Dedifferentiated amniotic fluid mesenchymal stem cell (primary cell): Measurements from ENCODE around the gene CPED1.
"Not testable (repeated sequence)": the region's sequence is repeated elsewhere in the genome, so short reads cannot be mapped to it uniquely, and the experiment has no call there.

Experiments
- DNase-seq: peaks from one replicate; pipeline ENCODE4 v3.0.0-alpha.2; 2016; ENCODE audit errors: extremely low spot score

Gene CPED1

DNA sequence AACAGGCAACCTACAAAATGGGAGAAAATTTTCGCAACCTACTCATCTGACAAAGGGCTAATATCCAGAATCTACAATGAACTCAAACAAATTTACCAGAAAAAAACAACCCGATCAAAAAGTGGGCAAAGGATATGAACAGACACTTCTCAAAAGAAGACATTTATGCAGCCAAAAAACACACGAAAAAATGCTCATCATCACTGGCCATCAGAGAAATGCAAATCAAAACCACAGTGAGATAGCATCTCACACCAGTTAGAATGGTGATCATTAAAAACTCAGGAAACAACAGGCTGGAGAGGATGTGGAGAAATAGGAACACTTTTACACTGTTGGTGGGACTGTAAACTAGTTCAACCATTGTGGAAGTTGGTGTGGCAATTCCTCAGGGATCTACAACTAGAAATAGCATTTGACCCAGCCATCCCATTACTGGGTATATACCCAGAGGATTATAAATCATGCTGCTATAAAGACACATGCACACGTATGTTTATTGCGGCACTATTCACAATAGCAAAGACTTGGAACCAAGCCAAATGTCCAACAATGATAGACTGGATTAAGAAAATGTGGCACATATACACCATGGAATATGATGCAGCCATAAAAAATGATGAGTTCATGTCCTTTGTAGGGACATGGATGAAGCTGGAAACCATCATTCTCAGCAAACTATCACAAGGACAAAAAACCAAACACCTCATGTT lies 264.2 kb downstream of the CPED1 start:
- DNase-seq, result not testable (repeated sequence)

DNA sequence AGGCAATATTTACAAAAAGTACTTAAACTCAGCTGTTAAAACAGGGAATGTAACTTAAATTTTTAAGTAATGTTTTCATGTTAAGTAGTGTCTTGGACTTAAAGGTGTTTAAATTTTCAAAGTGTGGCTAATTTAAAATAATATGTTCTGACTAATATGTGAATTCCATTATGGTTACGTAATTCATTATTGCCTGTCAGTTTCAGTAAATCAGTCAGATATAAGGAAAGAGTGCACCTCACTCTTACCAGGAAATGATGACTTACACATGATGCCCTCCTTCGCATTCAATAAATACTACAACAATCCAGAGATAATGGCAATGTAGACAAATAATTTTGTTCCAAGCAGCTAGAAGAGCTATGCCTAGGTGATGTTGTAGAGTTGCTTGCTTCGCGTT lies 271.3 kb downstream of the CPED1 start:
- no peak for DNase-seq

DNA sequence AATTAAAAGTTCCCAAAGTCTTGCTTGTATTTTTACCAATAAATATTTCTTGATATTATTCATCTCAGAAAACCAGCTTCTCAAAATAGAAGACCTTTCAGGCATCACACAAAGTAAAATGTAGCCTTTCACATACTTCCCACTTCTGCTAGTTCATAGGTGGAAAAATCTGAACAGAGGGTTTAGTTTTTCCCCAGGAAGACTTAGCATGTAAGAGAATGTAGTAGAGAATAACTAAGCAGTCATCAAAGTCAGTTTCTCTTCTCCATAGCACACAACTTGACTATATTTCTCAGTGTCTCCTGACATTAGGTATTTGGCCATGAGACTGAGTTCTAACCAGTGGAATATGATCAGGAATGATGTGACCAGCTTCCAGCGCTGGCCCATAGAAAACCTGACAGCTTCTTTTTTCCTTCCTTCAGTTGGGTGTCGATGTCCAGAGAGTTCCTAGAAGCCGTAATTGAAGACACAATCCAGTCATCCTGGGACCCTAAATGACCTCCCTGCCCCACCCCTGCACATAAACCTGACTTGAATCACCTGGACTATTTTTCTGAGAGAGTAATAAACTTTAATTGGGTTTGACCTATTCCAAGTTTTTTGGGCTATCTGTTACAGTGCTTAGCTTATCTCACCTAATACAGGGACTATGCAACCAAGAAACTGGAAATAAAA lies 272.8 kb downstream of the CPED1 start:
- DNase-seq, result no peak

- peak; percentile 20 for DNase-seq
These were observed 273.7 kb downstream of the CPED1 start for GRCh38 chr7:121262221-121262620.

DNA sequence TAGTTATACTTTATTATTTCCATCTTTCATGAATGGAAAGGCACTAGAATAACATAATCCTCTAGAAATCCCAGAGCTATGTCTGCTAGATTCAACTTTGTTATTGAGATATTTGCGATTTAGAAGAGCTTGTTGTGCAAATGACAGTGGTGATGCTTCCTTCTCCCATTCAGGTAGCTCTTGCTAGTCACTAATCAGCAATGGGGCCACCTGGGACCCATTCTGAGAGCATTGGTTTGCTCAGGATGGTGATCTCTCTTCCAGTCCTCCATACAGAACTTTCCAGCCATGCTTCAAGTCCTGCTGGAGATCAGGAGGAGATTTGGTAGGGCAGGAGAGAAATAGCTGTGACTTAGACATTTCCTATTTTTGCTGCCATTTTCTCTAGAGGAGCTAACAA lies 274.5 kb downstream of the CPED1 start:
- no peak for DNase-seq

DNA sequence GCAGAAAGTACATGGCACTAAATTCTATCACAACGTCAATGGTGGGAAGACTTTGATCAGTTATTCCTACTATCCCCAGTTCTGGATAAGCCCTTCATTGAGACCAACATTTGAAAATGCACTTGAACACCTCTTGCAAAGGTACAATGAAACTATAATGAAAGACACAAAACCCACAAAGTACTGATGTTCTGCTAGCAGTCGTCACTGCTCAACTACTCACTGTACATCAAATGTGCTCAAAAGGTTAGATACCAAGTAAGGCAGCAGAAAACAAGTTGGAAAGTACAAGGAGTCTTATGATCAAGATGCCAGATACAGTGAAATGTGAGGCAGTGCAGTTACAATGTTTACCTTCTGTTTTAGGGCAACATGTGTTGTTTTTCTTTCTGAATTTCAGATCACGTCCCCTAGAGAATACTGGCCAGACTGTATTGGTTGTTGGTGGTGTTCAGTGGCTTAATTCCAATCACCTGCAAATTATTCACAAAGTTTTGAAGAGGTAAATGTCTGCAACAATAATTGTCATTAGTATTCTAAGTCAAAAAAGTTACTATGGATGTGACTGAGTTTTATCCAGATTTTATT lies 277.9 kb downstream of the CPED1 start:
- no peak for DNase-seq

GRCh38 chr7:121267612-121268011 lies 279.1 kb downstream of the CPED1 start:
- DNase-seq, result no peak

GRCh38 chr7:121269798-121270197 lies 281.3 kb downstream of the CPED1 start:
- DNase-seq, result no peak

DNA sequence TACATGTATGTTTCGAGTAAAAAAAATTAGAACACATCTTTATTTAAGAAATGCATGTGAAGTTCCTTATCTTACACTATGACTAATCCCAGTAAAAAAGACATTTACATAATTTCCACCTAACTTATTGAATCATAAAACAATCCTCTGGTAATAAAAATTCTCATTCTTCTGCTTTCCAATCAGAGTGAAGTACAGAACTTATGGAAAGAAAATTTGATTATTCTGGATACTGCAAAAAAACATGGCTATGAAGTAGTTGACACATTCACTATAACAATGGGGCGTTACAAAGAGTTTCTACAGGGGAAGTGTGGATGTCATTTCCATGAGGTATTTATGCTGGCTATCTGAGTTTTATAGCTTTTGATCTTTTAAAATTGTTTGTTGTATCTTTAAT lies 282.6 kb downstream of the CPED1 start:
- no peak for DNase-seq

DNA sequence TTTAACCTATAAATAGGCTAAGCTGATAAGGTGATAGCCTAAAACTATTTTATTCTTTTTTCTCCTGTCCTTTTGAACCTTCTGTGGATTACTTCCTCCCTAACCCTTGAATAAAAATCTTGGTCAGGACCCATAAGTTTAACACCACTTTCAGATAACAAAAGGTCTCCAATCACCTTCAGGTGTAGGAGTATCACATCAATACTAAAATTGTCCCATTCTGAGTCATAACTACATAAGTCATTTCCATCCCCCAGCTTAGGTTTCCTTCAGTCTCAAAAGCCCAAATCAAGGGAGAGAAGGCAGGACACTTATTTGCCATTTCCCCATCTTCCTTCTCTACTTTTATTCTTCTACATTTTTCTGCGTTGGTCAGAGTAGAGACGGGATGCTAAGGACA lies 283.4 kb downstream of the CPED1 start:
- DNase-seq, result no peak

GRCh38 chr7:121272676-121273075 lies 284.2 kb downstream of the CPED1 start:
- DNase-seq, result no peak

- DNase-seq, result no peak
These were observed 285.1 kb downstream of the CPED1 start for GRCh38 chr7:121273467-121274167.

DNA sequence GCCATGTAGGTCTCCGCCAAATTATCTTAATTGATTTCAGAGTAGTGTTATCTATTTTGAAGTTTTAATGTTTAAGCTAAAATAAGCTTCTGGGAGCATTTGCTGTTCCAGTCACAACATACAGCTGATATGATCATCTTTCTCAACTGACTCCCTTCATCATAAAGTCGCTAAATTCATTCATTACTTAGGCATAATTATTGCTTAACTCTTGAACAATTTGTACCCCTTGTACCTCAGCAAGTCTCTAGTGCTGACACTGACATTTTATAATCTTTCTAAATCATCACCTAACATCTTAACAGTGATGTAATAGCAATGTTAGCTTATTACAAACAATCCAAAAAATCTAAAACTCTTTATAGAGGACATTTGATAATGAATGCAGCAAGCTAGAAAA lies 286.0 kb downstream of the CPED1 start:
- DNase-seq, result no peak

GRCh38 chr7:121275204-121275603 lies 286.7 kb downstream of the CPED1 start:
- DNase-seq, result no peak

- no peak for DNase-seq
These were observed 287.8 kb downstream of the CPED1 start for GRCh38 chr7:121276313-121276712.

GRCh38 chr7:121278120-121279021 lies 289.9 kb downstream of the CPED1 start:
- DNase-seq, result peak; percentile 25

- DNase-seq, result no peak
These were observed 290.6 kb downstream of the CPED1 start for GRCh38 chr7:121279060-121279620.

DNA sequence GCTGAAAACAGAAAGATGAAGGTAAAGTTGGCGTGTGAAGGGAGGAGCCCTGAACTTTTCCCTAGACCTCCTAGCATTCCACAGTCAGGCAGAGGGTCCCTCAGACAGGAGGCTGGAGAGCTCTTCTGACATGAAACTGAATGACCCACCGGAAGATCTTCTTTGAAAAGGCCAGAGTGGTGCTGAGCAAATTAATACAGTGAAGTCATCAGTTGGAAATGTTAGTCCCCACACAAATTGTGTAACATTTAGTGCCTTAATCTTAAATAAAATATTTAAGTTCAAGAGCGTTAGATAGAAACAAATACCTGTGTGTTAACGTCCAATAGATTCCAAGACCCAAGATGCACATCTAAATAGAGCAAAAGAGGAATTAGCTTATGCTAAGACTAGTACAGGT lies 291.3 kb downstream of the CPED1 start:
- no peak for DNase-seq

DNA sequence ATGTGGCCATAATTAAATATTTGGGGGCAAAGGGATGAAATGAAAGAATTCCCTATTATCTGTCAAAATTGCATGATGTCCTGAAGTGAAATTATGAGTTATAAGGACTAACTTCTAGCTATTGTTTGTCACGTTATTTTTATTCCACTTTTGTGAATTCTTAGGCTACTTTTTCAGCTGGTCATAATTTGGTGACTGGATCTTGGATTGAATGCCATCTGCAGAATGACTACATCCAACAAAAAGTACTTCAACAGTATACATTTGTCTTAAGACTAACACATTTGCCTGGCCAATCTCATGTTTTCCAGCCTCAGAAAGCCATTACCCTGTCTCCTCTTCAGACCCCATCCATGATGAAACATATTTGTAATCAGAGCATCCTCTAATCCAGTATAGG lies 292.1 kb downstream of the CPED1 start:
- no peak for DNase-seq

- no peak for DNase-seq
These were observed 293.6 kb downstream of the CPED1 start for GRCh38 chr7:121282129-121282528.

- no peak for DNase-seq
These were observed 296.7 kb downstream of the CPED1 start for GRCh38 chr7:121285066-121285667.
